Tongue (tissue), 2 donors: ENCODE data around the gene CRCP. TPM values are rescaled to one million over a fixed set of nuclear protein-coding genes. Genes with fewer than 3 reads are reported as not detected.
"Not testable (repeated sequence)": the region's sequence is repeated elsewhere in the genome, so short reads cannot be mapped to it uniquely, and the experiment has no call there.

ENCODE experiments used
- DNase-seq: peaks from one replicate; pipeline ENCODE4 v3.0.0-alpha.2; 2015
- total RNA-seq: library from RNA; depleted of rRNA; stranded (reverse); fragments of >200 nt; gene quantifications from one replicate; pipeline ENCODE4 v1.2.3, GENCODE V29; 2014

CRCP gene
- total RNA-seq, 1 donor from 2014 or later: 26.3 TPM

GRCh38 chr7:66108410-66108809 is 6.2 kb upstream of the CRCP start:
- DNase-seq: not testable (repeated sequence)

- no peak for DNase-seq
These were observed 3.8 kb upstream of the CRCP start for GRCh38 chr7:66110856-66111255.

- not testable (repeated sequence) for DNase-seq
These were observed 2.2 kb downstream of the CRCP start for GRCh38 chr7:66116680-66117420.

GRCh38 chr7:66118603-66119002 is 4.0 kb downstream of the CRCP start:
- no peak for DNase-seq

- DNase-seq: no peak
These were observed 4.7 kb downstream of the CRCP start for GRCh38 chr7:66119245-66119850.

GRCh38 chr7:66123175-66123528 is 8.5 kb downstream of the CRCP start:
- no peak for DNase-seq

- not testable (repeated sequence) for DNase-seq
These were observed 9.9 kb downstream of the CRCP start for GRCh38 chr7:66124569-66124861.

GRCh38 chr7:66125052-66125694 is 10.5 kb downstream of the CRCP start:
- DNase-seq: no peak

GRCh38 chr7:66125781-66126352 is 11.2 kb downstream of the CRCP start:
- not testable (repeated sequence) for DNase-seq

- DNase-seq: not testable (repeated sequence)
These were observed 12.5 kb downstream of the CRCP start for GRCh38 chr7:66127172-66127571.

GRCh38 chr7:66138994-66139752 is 24.5 kb downstream of the CRCP start:
- no peak for DNase-seq

- peak; percentile 79 for DNase-seq
These were observed 26.3 kb downstream of the CRCP start for GRCh38 chr7:66140924-66141323.

- DNase-seq: peak; percentile 41
These were observed 27.7 kb downstream of the CRCP start for GRCh38 chr7:66142334-66142733.

- DNase-seq: peak; percentile 43
These were observed 28.3 kb downstream of the CRCP start for GRCh38 chr7:66142996-66143395.

GRCh38 chr7:66143876-66144332 is 29.3 kb downstream of the CRCP start:
- no peak for DNase-seq

GRCh38 chr7:66145400-66146104 is 30.9 kb downstream of the CRCP start:
- DNase-seq: peak; percentile 82

- peak; percentile 64 for DNase-seq
These were observed 32.1 kb downstream of the CRCP start for GRCh38 chr7:66146701-66147100.

GRCh38 chr7:66147657-66148056 is 33.0 kb downstream of the CRCP start:
- DNase-seq: not testable (repeated sequence)

- DNase-seq: no peak
These were observed 35.8 kb downstream of the CRCP start for GRCh38 chr7:66150471-66150870.

GRCh38 chr7:66152371-66153191 is 37.9 kb downstream of the CRCP start:
- DNase-seq: no peak

GRCh38 chr7:66153691-66154090 is 39.0 kb downstream of the CRCP start:
- DNase-seq: no peak
